Gastroesophageal sphincter (tissue), 3 donors: ENCODE data around the gene MED9.

ENCODE experiments used
- CTCF ChIP-seq, 4 experiments: fragments of 200-600 bp in 2 of 4; fragments of 450-650 bp in 2 of 4; sonication (generic) in 1 of 4; IDR thresholded peaks; one replicate each; pipeline ENCODE4 v1.5.1; 2017 to 2019; ENCODE audit warnings: antibody characterized with exemption in 4 of 4, mild to moderate bottlenecking in 2 of 4, moderate library complexity in 2 of 4
- EP300 ChIP-seq: sonication (generic); formaldehyde crosslinking; IDR thresholded peaks from one replicate; pipeline ENCODE4 v1.6.1; 2017; ENCODE audit warnings: antibody characterized with exemption, mild to moderate bottlenecking
- POLR2A ChIP-seq, 2 donors: fragments of 450-650 bp; IDR thresholded peaks; one replicate each; pipeline ENCODE4 v1.6.1; 2017; ENCODE audit warnings: antibody characterized with exemption in 2 of 2, mild to moderate bottlenecking in 2 of 2, moderate library complexity in 1 of 2
- POLR2AphosphoS5 ChIP-seq: sonication (generic); formaldehyde crosslinking; IDR thresholded peaks from one replicate; pipeline ENCODE4 v1.6.1; 2017; ENCODE audit warnings: antibody characterized with exemption

- no peak for TF ChIP-seq POLR2A (IDR thresholded peaks at IDR 0.05)
- no peak for TF ChIP-seq CTCF (IDR thresholded peaks at IDR 0.05)
- TF ChIP-seq EP300 = no peak
- TF ChIP-seq POLR2AphosphoS5 = no peak
Measured at GRCh38 chr17:17508646-17509591, 32.1 kb downstream of the MED9 start.
